K562 (cell line): ENCODE results near the gene AP1M2. TPM values are rescaled to one million over a fixed set of nuclear protein-coding genes. Genes with fewer than 3 reads are reported as not detected.

Experiments used
- ATAC-seq: fragments of 200-7000 bp; cut with Tn5 transposase; 3 replicates; pipeline ENCODE4 v1.9.1; 2020; ENCODE audit warnings: moderate library complexity
- BruUV-seq: library from RNA; stranded (reverse); fragments of 400-500 nt; replicated peaks from 2 replicates; lab custom pipeline; 2021; lab: Mats Ljungman, UMichigan
- CTCF ChIA-PET: fragments of 300-600 bp; formaldehyde crosslinking; extraction: SDS; loops from one replicate; lab custom pipeline; 2021; ENCODE audit warnings: low intra/inter-chr PET ratio; lab: Yijun Ruan, JAX
- POLR2A ChIA-PET: fragments of 300-600, 350-650 bp; sonication (Branson Sonifier 250); formaldehyde crosslinking; extraction: SDS; loops from one replicate; lab custom pipeline; 2021; ENCODE audit warnings: antibody characterized with exemption, inconsistent platforms; lab: Yijun Ruan, JAX
- DNase-seq, 4 experiments: peaks; one replicate each; pipeline versions ENCODE4 v3.0.0 to v3.0.0-alpha.2; 2011 to 2018; ENCODE audit warnings: low spot score in 3 of 4, mixed read lengths in 3 of 4; ENCODE audit errors: extremely low read depth in 1 of 4
- FAIRE-seq: peaks from 2 replicates; lab custom pipeline; 2011; peaks lifted over from hg19 to GRCh38; lab: Jason Lieb, UNC
- H2AFZ ChIP-seq: 2 replicates; pipeline ENCODE4 v1.6.0; 2011; ENCODE audit warnings: low read depth, low read length, control low read depth, inconsistent platforms
- H3K27ac ChIP-seq: fragments of 200-600 bp; 3 replicates; pipeline ENCODE4 v1.8.0; 2011; ENCODE audit warnings: low read depth, mild to moderate bottlenecking, control low read depth, inconsistent platforms, low read length, moderate library complexity, mixed read lengths; ENCODE audit errors: extremely low read depth
- H3K27me3 ChIP-seq, 2 experiments: fragments of 300-600 bp in 1 of 2; 2 replicates in 1 of 2; 3 replicates in 1 of 2; pipeline versions ENCODE4 v1.6.0 to v1.8.0; 2011; ENCODE audit warnings: inconsistent platforms in 2 of 2, low read length in 2 of 2, mild to moderate bottlenecking in 1 of 2, mixed read lengths in 1 of 2, moderate library complexity in 1 of 2; ENCODE audit not compliant: control insufficient read depth in 2 of 2, insufficient read depth in 2 of 2
- H3K36me3 ChIP-seq: fragments of 300-600 bp; 3 replicates; pipeline ENCODE4 v1.8.0; 2011; ENCODE audit warnings: mild to moderate bottlenecking, low read length, inconsistent platforms; ENCODE audit not compliant: control insufficient read depth, insufficient read depth
- H3K4me1 ChIP-seq, 2 experiments: fragments of 200-600 bp in 1 of 2; replicated peaks in 1 of 2; 2 replicates in 1 of 2; 3 replicates in 1 of 2; pipeline versions ENCODE4 v1.5.1 to v1.8.0; 2011; ENCODE audit warnings: inconsistent platforms in 2 of 2, low read length in 2 of 2, mild to moderate bottlenecking in 1 of 2, mixed read lengths in 1 of 2, moderate library complexity in 1 of 2; ENCODE audit not compliant: control insufficient read depth in 2 of 2, insufficient read depth in 2 of 2
- H3K4me2 ChIP-seq: 2 replicates; pipeline ENCODE4 v1.6.1; 2011; ENCODE audit warnings: low read length, control low read depth, inconsistent platforms, mixed read lengths; ENCODE audit not compliant: insufficient read depth
- H3K4me3 ChIP-seq: fragments of 200-600 bp; sonication (generic), shearing (Covaris generic); 2 replicates; pipeline ENCODE4 v1.5.1; 2016; ENCODE audit warnings: control low read depth, inconsistent platforms
- H3K79me2 ChIP-seq: fragments of 200-600 bp; 3 replicates; pipeline ENCODE4 v1.8.0; 2011; ENCODE audit warnings: low read length, inconsistent platforms; ENCODE audit not compliant: control insufficient read depth, insufficient read depth
- H3K9ac ChIP-seq, 2 experiments: 2 replicates each; pipeline versions ENCODE4 v1.6.0 to v1.6.1; 2011; ENCODE audit warnings: low read depth in 2 of 2, low read length in 2 of 2, control low read depth in 1 of 2, inconsistent platforms in 1 of 2, mild to moderate bottlenecking in 1 of 2, mixed read lengths in 1 of 2; ENCODE audit not compliant: insufficient read depth in 1 of 2
- H3K9me1 ChIP-seq: one replicate; pipeline ENCODE4 v1.6.0; 2011; ENCODE audit warnings: inconsistent platforms, mild to moderate bottlenecking, low read length, moderate library complexity; ENCODE audit not compliant: control insufficient read depth, insufficient read depth
- H3K9me3 ChIP-seq: replicated peaks from 2 replicates; pipeline ENCODE4 v1.5.1; 2011; ENCODE audit warnings: low read depth, low read length, inconsistent platforms; ENCODE audit not compliant: control insufficient read depth, insufficient read depth
- H4K20me1 ChIP-seq: replicated peaks from 2 replicates; pipeline ENCODE4 v1.6.1; 2011; ENCODE audit warnings: low read length, inconsistent platforms, mixed read lengths; ENCODE audit not compliant: control insufficient read depth, insufficient read depth
- E2F1 ChIP-seq: sonication (generic); formaldehyde crosslinking; IDR thresholded peaks from 2 replicates; pipeline ENCODE4 v1.8.1; 2023; ENCODE audit warnings: mild to moderate bottlenecking, missing genetic modification reagents, moderate library complexity
- EZH2 ChIP-seq: IDR thresholded peaks from 2 replicates; pipeline ENCODE4 v1.6.1; 2012; ENCODE audit warnings: low read depth, mild to moderate bottlenecking, inconsistent platforms, low read length, borderline replicate concordance
- HDAC1 ChIP-seq, 2 experiments: fragments of 450-650 bp; IDR thresholded peaks; 2 replicates each; pipeline ENCODE4 v1.6.1; 2016 to 2017; ENCODE audit warnings: inconsistent platforms in 1 of 2, mild to moderate bottlenecking in 1 of 2, moderate library complexity in 1 of 2
- HDAC8 ChIP-seq: fragments of 450-650 bp; IDR thresholded peaks from 2 replicates; pipeline ENCODE4 v1.6.1; 2016; ENCODE audit warnings: mild to moderate bottlenecking, missing genetic modification characterization, moderate library complexity, missing compliant biosample characterization
- ILK ChIP-seq: fragments of 450-650 bp; IDR thresholded peaks from 2 replicates; pipeline ENCODE4 v1.6.1; 2016; ENCODE audit warnings: missing genetic modification characterization, low read depth, mild to moderate bottlenecking, missing compliant biosample characterization, moderate library complexity, borderline replicate concordance
- KAT7 ChIP-seq: sonication (generic); formaldehyde crosslinking; IDR thresholded peaks from 2 replicates; pipeline ENCODE4 v1.8.0; 2022; ENCODE audit warnings: missing genetic modification reagents, mild to moderate bottlenecking, borderline replicate concordance
- KDM1A ChIP-seq, 2 experiments: fragments of 450-650 bp; IDR thresholded peaks; 2 replicates each; pipeline ENCODE4 v1.6.1; 2016; ENCODE audit warnings: mild to moderate bottlenecking in 2 of 2
- PHF20 ChIP-seq: fragments of 450-650 bp; IDR thresholded peaks from 2 replicates; pipeline ENCODE4 v1.6.1; 2018; ENCODE audit not compliant: partially characterized antibody
- PKNOX1 ChIP-seq: fragments of 450-650 bp; IDR thresholded peaks from 2 replicates; pipeline ENCODE4 v1.6.1; 2016
- PYGO2 ChIP-seq: fragments of 450-650 bp; IDR thresholded peaks from 2 replicates; pipeline ENCODE4 v1.6.1; 2016; ENCODE audit warnings: mild to moderate bottlenecking, missing genetic modification characterization, moderate library complexity, missing compliant biosample characterization
- RBM17 ChIP-seq: fragments of 200-400 bp; formaldehyde crosslinking; IDR thresholded peaks from 2 replicates; pipeline ENCODE4 v1.6.1; 2017; ENCODE audit warnings: low read depth, mild to moderate bottlenecking, low read length, borderline replicate concordance
- RNF2 ChIP-seq: sonication (generic); IDR thresholded peaks from 2 replicates; pipeline ENCODE4 v1.6.1; 2016
- SPI1 ChIP-seq: IDR thresholded peaks from 2 replicates; pipeline ENCODE4 v1.6.1; 2011; ENCODE audit warnings: low read depth, low read length, control low read depth, borderline replicate concordance
- THAP7 ChIP-seq: fragments of 250-450 bp; sonication (Bioruptor Pico); IDR thresholded peaks from 2 replicates; pipeline ENCODE4 v1.5.0; 2021
- USF2 ChIP-seq: sonication (generic); formaldehyde crosslinking; IDR thresholded peaks from 2 replicates; pipeline ENCODE4 v1.5.0; 2020; ENCODE audit warnings: missing genetic modification reagents
- ZNF398 ChIP-seq: fragments of 250-450 bp; sonication (Bioruptor Pico); IDR thresholded peaks from 2 replicates; pipeline ENCODE4 v1.8.0; 2021; ENCODE audit warnings: moderate library complexity, mild to moderate bottlenecking, inconsistent platforms
- WGBS: fragments of 100-300 bp; shearing (Covaris generic); methylation state at CpG from one replicate; pipeline ENCODE4 v1.1.6; 2016; ENCODE audit warnings: low coverage, mixed read lengths; ENCODE audit not compliant: insufficient coverage; ENCODE audit errors: missing lambda C conversion rate; 5-methylcytosine and 5-hydroxymethylcytosine counted together
- in situ Hi-C: fragments of 300-500 bp; cut with MboI; formaldehyde crosslinking; loops from 4 replicates; pipeline ENCODE4 v1.15.0; 2018; ENCODE audit warnings: inconsistent platforms, mixed read lengths
- intact Hi-C: fragments of 100-400 bp; cut with micrococcal nuclease; formaldehyde crosslinking; loops from 2 replicates; pipeline ENCODE4 v1.14.2; 2022
- polyA plus RNA-seq, 8 experiments: library from polyadenylated mRNA; depleted of rRNA in 4 of 8; stranded (reverse) in 5 of 8; unstranded in 3 of 8; fragments of >200 nt; fragmentation: Nextera tagmentation in 2 of 8; fragmentation: Illumina TruSeq in 1 of 8; extraction: Ambion mirVana in 2 of 8; extraction: Trizol in 1 of 8; gene quantifications; 2 replicates each; pipeline versions ENCODE4 v1.2.1 to v1.2.3, GENCODE V29; 2011 to 2014; ENCODE audit warnings: inconsistent platforms in 1 of 8, missing spikeins in 1 of 8
- total RNA-seq, 7 experiments: library from RNA; depleted of rRNA in 6 of 7; stranded (reverse); fragments of >200 nt in 6 of 7; fragmentation: Illumina TruSeq in 2 of 7; extraction: Trizol in 2 of 7; gene quantifications; 2 replicates each; pipeline versions ENCODE4 v1.2.1 to v1.2.3, GENCODE V29; 2011 to 2021; ENCODE audit warnings: low replicate concordance in 1 of 7

Gene AP1M2
- total and polyA plus RNA-seq, 9 of the 15 experiments (the other 6 are each of a cell fraction or from before 2014, with no cell fraction given), result 0.33 to 1.4 (median 0.89) TPM; not detected in 1

GRCh38 chr19:10617409-10618121 is 30.5 kb upstream of the AP1M2 start:
- Histone ChIP-seq H3K4me2 (peak overlapping the region; percentile 86), H2AFZ (peak overlapping the region; percentile 84), H3K4me3 (peak overlapping the region; percentile 9; the same call in 1 of the 2 replicates), H4K20me1 (no peaks in the 10 kb centered on the region), H3K27me3 (no peaks in the 10 kb centered on the region), H3K9me3 (no peaks in the 10 kb centered on the region), H3K4me1 (peaks cover 24 to 37% of the 10 kb centered on the region in 2 experiments), H3K9me1 (peaks cover 3% of the 10 kb centered on the region), H3K79me2 (peaks cover 10% of the 10 kb centered on the region; the same call in 2 of the 3 replicates), H3K36me3 (no peaks in the 10 kb centered on the region), H3K9ac (peak overlapping the region; percentile 9 to 44; a peak in 3 of 4 replicates), H3K27ac (peak overlapping the region; percentile 84)
- POLR2A ChIA-PET, result interaction anchor here (0.6 to 2.6 kb wide), 8 partner anchors 9 to 555 kb away, joined by 3 to 18 read pairs (median 4); no protein-coding TSS in a partner anchor
- ATAC-seq (peak; percentile 51), DNase-seq (peak; percentile 28 to 49 (median 40)), FAIRE-seq (no peak)
- 35% methylated on average over 15 of the region's 15 CpGs for WGBS
- intact Hi-C loops, result loop anchor here (2.0 kb wide), 1 partner anchor 15 kb away; no protein-coding TSS in a partner anchor
- in situ Hi-C loops, result no loop called here
- no TSS peak for BruUV-seq
- CTCF ChIA-PET, result no interaction called here
- TF ChIP-seq HDAC1 (IDR thresholded peaks at IDR 0.05) (peak in 1 of 2 experiments; percentile 47; a peak in 1 of 4 replicates), THAP7 (CRISPR knock-in tag) (no peak), ZNF398 (CRISPR knock-in tag) (no peak), RNF2 (no peak), SPI1 (peak; percentile 63; the same call in 1 of the 2 replicates), KAT7 (CRISPR knock-in tag) (peak; percentile 80; the same call in 1 of the 2 replicates), HDAC8 (tag) (0 out of 2 replicates have a peak, but pooled peaks have one; percentile 37), PYGO2 (tag) (no peak), USF2 (no peak), E2F1 (CRISPR knock-in tag) (no peak), EZH2 (no peak), PKNOX1 (peak; percentile 31; the same call in 1 of the 2 replicates), RBM17 (no peak), PHF20 (peak; percentile 53), ILK (tag) (no peak), KDM1A (IDR thresholded peaks at IDR 0.05) (peak; percentile 95 to 98)
